Stimulated activated naive CD4-positive, alpha-beta T cell treated with Interleukin-2 at 50 U/mL for 16 hours (primary cell): Measurements from ENCODE around the gene ESPNL.

Experiments used
- DNase-seq: peaks from one replicate; lab custom pipeline; 2025; lab: John Stamatoyannopoulos, UW

Gene ESPNL

GRCh38 chr2:238171575-238172187, 71.5 kb downstream of the ESPNL start:
- DNase-seq, result no peak

GRCh38 chr2:238172439-238172838, 72.3 kb downstream of the ESPNL start:
- no peak for DNase-seq

- DNase-seq, result no peak
These were observed 73.6 kb downstream of the ESPNL start for GRCh38 chr2:238173692-238174091.

GRCh38 chr2:238174291-238174690, 74.2 kb downstream of the ESPNL start:
- no peak for DNase-seq

GRCh38 chr2:238174701-238175100, 74.6 kb downstream of the ESPNL start:
- DNase-seq, result no peak

- no peak for DNase-seq
These were observed 76.5 kb downstream of the ESPNL start for GRCh38 chr2:238176613-238177012.

GRCh38 chr2:238180554-238180953, 80.4 kb downstream of the ESPNL start:
- DNase-seq, result no peak

- no peak for DNase-seq
These were observed 82.2 kb downstream of the ESPNL start for GRCh38 chr2:238182362-238182761.
